Measurements from ENCODE around the gene USP36. TPM values are rescaled to one million over a fixed set of nuclear protein-coding genes. Genes with fewer than 3 reads are reported as not detected.

The USP36 gene
- total RNA-seq, 1 donor from 2014 or later, result 36.4 TPM

DNA sequence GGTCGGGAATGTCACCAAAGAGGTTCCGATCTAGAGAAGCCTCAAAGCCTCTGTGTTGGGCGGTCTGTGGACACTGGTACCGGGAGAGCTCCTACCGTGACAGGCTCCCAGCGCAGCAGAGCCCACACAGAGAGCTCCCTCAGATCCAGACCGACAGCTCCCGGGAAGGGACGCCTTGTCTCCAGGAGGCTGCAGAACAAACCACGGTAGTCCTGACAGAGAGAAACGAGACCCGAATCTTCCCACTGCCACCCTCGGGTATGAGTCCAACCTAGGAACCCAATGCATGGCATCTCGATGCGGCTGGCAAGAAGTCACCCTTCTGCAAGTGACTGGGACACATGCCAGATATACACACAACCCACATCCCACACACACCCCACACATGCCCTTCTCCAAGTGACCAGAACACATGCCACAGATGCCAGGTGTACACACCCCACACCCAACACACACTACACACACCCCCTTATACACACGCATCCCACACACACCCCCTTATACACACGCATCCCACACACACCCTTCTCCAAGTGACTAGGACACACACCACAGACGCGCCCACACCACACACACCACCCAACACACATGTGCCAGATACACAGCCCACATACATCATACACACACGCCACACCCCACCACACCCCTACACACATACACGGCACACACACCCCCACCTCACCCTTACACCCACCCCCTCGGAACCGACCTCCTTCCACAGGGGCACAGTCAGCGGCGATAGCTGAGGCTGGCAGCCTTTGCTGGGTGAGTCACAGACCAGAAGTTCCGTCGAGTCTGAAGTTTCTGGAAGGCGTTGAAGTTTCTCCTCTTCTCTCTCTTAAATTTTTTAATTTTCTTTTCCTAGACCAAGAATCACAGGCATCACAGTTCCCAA, 42.7 kb downstream of the USP36 start:
- no peak overlapping the region for H3K4me3 ChIP-seq (ENCODE audit: low read depth, low read length)
- TF ChIP-seq, protein P1, sequence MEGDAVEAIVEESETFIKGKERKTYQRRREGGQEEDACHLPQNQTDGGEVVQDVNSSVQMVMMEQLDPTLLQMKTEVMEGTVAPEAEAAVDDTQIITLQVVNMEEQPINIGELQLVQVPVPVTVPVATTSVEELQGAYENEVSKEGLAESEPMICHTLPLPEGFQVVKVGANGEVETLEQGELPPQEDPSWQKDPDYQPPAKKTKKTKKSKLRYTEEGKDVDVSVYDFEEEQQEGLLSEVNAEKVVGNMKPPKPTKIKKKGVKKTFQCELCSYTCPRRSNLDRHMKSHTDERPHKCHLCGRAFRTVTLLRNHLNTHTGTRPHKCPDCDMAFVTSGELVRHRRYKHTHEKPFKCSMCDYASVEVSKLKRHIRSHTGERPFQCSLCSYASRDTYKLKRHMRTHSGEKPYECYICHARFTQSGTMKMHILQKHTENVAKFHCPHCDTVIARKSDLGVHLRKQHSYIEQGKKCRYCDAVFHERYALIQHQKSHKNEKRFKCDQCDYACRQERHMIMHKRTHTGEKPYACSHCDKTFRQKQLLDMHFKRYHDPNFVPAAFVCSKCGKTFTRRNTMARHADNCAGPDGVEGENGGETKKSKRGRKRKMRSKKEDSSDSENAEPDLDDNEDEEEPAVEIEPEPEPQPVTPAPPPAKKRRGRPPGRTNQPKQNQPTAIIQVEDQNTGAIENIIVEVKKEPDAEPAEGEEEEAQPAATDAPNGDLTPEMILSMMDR (conservative IDR thresholded peaks at IDR 0.05; ENCODE audit: low read depth, low read length), result no peak
- no peak for DNase-seq (ENCODE audit: low read depth)

DNA sequence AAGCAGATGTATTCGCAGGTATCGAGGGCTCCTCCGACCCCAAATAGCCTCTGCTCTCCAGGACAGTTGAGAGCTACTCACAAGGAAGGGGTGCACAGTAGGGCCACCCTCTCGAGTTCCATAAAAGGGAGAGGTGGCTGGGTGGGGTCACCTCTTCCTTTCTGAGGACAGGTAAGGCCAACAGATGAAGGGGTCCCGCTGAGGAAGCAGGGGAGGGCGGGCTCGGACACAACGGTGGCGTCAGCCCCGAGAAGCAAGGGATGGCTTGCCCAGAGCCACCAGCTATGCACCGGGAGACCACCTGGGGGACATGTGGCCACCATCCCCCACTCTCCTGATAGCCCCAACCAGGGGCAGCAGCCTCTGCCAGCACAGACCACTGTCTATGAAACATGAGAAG, 43.4 kb downstream of the USP36 start:
- TF ChIP-seq, protein P1 (conservative IDR thresholded peaks at IDR 0.05; ENCODE audit: low read depth, low read length), result no peak
- no peak for DNase-seq (ENCODE audit: low read depth)

DNA sequence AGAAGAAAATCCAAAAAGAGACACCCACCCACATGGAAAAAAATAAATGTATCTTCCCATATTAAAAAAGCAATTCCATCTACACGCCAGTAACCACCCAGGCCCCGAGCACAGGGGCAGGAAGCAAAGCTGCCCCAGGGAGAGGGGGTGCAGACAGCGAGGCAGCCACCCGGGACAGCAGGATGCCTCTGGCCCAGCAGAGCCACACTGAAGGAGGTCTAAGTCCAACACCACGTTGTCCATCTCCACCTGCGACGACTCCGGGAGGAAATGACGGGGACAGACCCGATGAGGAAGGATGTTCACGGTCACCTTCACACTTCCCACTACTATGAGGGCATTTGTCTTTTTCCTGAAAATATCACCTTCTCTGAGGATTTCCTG, 44.1 kb downstream of the USP36 start:
- TF ChIP-seq, protein P1 (conservative IDR thresholded peaks at IDR 0.05; ENCODE audit: low read depth, low read length), result no peak
- no peak overlapping the region for H3K4me3 ChIP-seq (ENCODE audit: low read depth, low read length)
- no peak for DNase-seq (ENCODE audit: low read depth)

More for the DNA sequence above, 43.4 kb downstream of the USP36 start:
- no peak overlapping the region for H3K4me3 ChIP-seq (ENCODE audit: low read depth, low read length)

DNA sequence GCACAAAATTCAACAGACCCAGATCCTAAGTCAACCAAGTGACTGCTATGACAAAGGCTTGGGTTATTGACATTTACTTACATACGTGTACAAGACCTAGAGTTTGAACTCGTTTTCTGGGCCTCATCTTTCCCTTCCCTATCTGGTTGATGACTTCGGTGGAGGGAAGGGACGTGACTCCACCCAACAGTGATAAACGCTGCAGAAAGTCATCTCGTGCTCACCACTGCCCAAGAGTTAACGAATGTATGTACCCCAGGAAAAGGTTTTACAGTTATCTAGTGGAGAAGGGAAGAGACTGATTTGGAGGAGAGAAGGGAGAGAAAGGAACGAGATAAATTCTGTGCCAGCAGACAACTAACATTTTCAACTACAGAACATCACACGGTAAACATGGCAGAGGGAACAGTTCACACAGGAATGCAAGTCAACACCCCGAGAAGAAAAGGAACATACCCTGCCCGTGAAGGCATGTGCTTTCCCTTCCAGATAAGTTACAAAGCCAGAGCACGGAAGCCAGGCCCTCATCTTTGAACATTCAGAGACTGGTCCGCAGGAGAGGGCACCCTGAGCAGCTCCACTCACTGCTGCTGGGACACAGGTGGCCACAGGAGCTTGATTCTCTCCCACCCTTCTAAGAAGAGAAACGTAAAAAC, 44.6 kb downstream of the USP36 start:
- H3K4me3 ChIP-seq (ENCODE audit: low read depth, low read length), result no peak overlapping the region
- no peak for DNase-seq (ENCODE audit: low read depth)
- TF ChIP-seq, protein P1 (conservative IDR thresholded peaks at IDR 0.05; ENCODE audit: low read depth, low read length), result no peak

DNA sequence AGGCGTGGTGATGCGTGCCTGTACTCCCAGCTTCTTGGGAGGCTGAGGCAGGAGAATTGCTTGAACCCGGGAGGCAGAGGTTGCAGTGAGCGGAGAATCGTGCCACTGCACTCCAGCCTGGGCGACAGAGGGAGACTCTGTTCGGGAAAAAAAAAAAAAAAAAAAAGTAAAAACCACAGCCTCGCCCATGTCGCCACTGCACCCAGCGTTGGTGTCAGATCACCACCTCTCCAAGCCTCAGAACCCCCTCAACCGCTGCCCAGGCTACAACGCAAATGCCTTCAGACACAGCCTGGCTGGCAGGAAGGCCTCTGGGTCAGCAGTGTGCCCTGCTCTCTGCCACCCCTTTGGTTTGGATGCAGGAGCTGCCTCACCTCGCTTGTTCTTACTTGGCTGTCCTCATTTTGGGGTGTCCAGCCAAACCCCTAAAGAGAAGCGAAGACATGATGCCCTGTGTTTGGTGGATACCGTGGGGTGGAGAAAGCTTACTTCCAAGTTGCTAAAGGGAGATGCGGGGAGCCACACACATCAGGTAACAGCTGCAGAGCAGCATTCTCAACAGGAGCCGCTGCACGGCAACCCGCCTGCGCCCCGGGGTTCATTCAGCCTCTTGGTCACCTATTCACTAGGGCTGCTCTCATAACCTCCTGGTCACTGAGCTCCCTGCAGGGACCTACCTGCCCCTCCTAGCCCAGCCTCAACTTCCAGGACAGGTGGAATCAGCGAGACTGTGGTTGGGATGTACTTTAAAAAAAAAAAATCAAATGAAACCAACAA, 45.6 kb downstream of the USP36 start:
- TF ChIP-seq, protein P1 (conservative IDR thresholded peaks at IDR 0.05; ENCODE audit: low read depth, low read length), result no peak
- no peak for DNase-seq (ENCODE audit: low read depth)
- no peak overlapping the region for H3K4me3 ChIP-seq (ENCODE audit: low read depth, low read length)

DNA sequence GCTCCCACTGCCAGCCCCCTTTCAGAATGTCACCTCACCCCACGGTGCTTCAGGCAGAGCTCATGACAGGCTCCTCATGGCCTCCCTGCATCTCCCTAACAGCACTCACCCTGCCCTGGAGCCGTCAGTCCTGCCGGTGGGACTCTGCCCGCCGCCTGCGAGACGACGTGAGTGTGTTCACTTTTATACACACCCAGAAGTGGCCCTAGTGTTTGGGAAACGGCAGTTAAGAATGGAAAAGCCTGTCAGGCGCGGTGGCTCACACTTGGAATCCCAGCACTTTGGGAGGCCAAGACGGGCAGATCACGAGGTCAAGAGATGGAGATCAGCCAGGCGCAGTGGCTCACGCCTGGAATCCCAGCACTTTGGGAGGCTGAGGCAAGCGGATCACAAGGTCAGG, 46.2 kb downstream of the USP36 start:
- DNase-seq (ENCODE audit: low read depth), result no peak
- TF ChIP-seq, protein P1 (conservative IDR thresholded peaks at IDR 0.05; ENCODE audit: low read depth, low read length), result no peak
- H3K4me3 ChIP-seq (ENCODE audit: low read depth, low read length), result no peak overlapping the region

Measured in epithelial cell of proximal tubule (primary cell).